HepG2 (cell line): ENCODE data around the gene MBL2. TPM values are rescaled to one million over a fixed set of nuclear protein-coding genes. Genes with fewer than 3 reads are reported as not detected.
A peak's percentile ranks its signal among the peaks of the same experiment; 100 is the strongest.

ENCODE experiments used
- ATAD3A ChIP-seq: sonication (generic); formaldehyde crosslinking; IDR thresholded peaks from 2 replicates; pipeline ENCODE4 v1.4.0; 2020; ENCODE audit warnings: missing genetic modification reagents
- ATF1 ChIP-seq: IDR thresholded peaks from 2 replicates; pipeline ENCODE4 v1.6.1; 2016; ENCODE audit warnings: mild to moderate bottlenecking, control low read depth
- BCLAF1 ChIP-seq: fragments of 450-650 bp; IDR thresholded peaks from 2 replicates; pipeline ENCODE4 v1.6.1; 2017; ENCODE audit warnings: mild to moderate bottlenecking
- FOXC1 ChIP-seq: sonication (generic); formaldehyde crosslinking; IDR thresholded peaks from 2 replicates; pipeline ENCODE4 v1.8.0; 2022; ENCODE audit warnings: mild to moderate bottlenecking, missing genetic modification reagents, borderline replicate concordance
- GATAD1 ChIP-seq: IDR thresholded peaks from 2 replicates; pipeline ENCODE4 v1.6.1; 2016; ENCODE audit warnings: missing genetic modification reagents, missing compliant biosample characterization
- NCOR1 ChIP-seq: fragments of 200-600 bp; sonication (generic); IDR thresholded peaks from 2 replicates; pipeline ENCODE4 v1.7.0; 2017; ENCODE audit warnings: antibody characterized with exemption, low read length, borderline replicate concordance
- NR2F2 ChIP-seq: IDR thresholded peaks from 2 replicates; pipeline ENCODE4 v1.6.1; 2012; ENCODE audit warnings: low read depth, inconsistent platforms, borderline replicate concordance
- NRL ChIP-seq: sonication (generic); formaldehyde crosslinking; IDR thresholded peaks from 2 replicates; pipeline ENCODE4 v1.5.0; 2020; ENCODE audit warnings: missing genetic modification reagents, mild to moderate bottlenecking, moderate library complexity, borderline replicate concordance
- SMC3 ChIP-seq: IDR thresholded peaks from 2 replicates; pipeline ENCODE4 v1.6.1; 2011; ENCODE audit warnings: low read length, improper control_type of control experiment
- ZFP36 ChIP-seq: fragments of 150-350 bp; IDR thresholded peaks from 2 replicates; pipeline ENCODE4 v1.6.1; 2018; ENCODE audit warnings: borderline replicate concordance, low read length, low read depth; ENCODE audit not compliant: partially characterized antibody
- ZNF235 ChIP-seq: sonication (generic); formaldehyde crosslinking; IDR thresholded peaks from 2 replicates; pipeline ENCODE4 v1.8.1; 2023; ENCODE audit warnings: mild to moderate bottlenecking, missing genetic modification reagents, borderline replicate concordance
- ZNF558 ChIP-seq: sonication (generic); formaldehyde crosslinking; IDR thresholded peaks from 2 replicates; pipeline ENCODE4 v1.9.0; 2022; ENCODE audit warnings: mild to moderate bottlenecking, missing genetic modification reagents, borderline replicate concordance
- ZNF577 ChIP-seq: sonication (generic); formaldehyde crosslinking; IDR thresholded peaks from 2 replicates; pipeline ENCODE4 v1.4.0; 2020; ENCODE audit warnings: mild to moderate bottlenecking, low read depth, missing genetic modification reagents, borderline replicate concordance
- ZNF614 ChIP-seq: IDR thresholded peaks from 2 replicates; pipeline ENCODE4 v1.6.1; 2018; ENCODE audit warnings: missing biosample characterization, missing genetic modification reagents, inconsistent platforms, borderline replicate concordance
- ZXDC ChIP-seq: sonication (generic); formaldehyde crosslinking; IDR thresholded peaks from 2 replicates; pipeline ENCODE4 v1.5.0; 2020; ENCODE audit warnings: mild to moderate bottlenecking, missing genetic modification reagents
- polyA plus RNA-seq, 8 experiments: library from polyadenylated mRNA; depleted of rRNA in 3 of 8; stranded (reverse) in 7 of 8; unstranded in 1 of 8; fragments of >200 nt; fragmentation: Illumina TruSeq in 4 of 8; extraction: Trizol in 4 of 8; gene quantifications; 2 replicates each; pipeline versions ENCODE4 v1.2.1 to v1.2.3, GENCODE V29; 2011 to 2016; ENCODE audit warnings: low read depth in 4 of 8, missing spikeins in 1 of 8, mixed read lengths in 1 of 8; ENCODE audit not compliant: insufficient read depth in 1 of 8
- total RNA-seq, 5 experiments: library from RNA; depleted of rRNA; stranded (reverse); fragments of >200 nt; fragmentation: Illumina TruSeq; extraction: Trizol; gene quantifications; 2 replicates each; pipeline ENCODE4 v1.2.3, GENCODE V29; 2016; ENCODE audit warnings: low read depth in 1 of 5
- TF ChIP-seq, protein P1 (sequence below): sonication (generic); formaldehyde crosslinking; IDR thresholded peaks from 2 replicates; pipeline ENCODE4 v1.5.0; 2020; ENCODE audit warnings: mild to moderate bottlenecking, missing genetic modification reagents
- TF ChIP-seq, protein P2 (sequence below): sonication (generic); formaldehyde crosslinking; IDR thresholded peaks from 2 replicates; pipeline ENCODE4 v1.4.0; 2020; ENCODE audit warnings: missing genetic modification reagents

The MBL2 gene
- total and polyA plus RNA-seq, 2 of the 13 experiments (the other 11 are each of a cell fraction or from before 2014, with no cell fraction given), result 9.6 to 16.2 TPM

- TF ChIP-seq, protein P1, sequence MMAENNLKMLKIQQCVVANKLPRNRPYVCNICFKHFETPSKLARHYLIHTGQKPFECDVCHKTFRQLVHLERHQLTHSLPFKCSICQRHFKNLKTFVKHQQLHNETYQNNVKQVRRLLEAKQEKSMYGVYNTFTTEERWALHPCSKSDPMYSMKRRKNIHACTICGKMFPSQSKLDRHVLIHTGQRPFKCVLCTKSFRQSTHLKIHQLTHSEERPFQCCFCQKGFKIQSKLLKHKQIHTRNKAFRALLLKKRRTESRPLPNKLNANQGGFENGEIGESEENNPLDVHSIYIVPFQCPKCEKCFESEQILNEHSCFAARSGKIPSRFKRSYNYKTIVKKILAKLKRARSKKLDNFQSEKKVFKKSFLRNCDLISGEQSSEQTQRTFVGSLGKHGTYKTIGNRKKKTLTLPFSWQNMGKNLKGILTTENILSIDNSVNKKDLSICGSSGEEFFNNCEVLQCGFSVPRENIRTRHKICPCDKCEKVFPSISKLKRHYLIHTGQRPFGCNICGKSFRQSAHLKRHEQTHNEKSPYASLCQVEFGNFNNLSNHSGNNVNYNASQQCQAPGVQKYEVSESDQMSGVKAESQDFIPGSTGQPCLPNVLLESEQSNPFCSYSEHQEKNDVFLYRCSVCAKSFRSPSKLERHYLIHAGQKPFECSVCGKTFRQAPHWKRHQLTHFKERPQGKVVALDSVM, result no peak
- TF ChIP-seq FOXC1 (CRISPR knock-in tag) (peak; percentile 20; the same call in 1 of the 2 replicates), NCOR1 (no peak), SMC3 (peak; percentile 100), ZNF558 (no peak), ZFP36 (no peak), NRL (CRISPR knock-in tag) (no peak), BCLAF1 (no peak), ZNF614 (CRISPR knock-in tag) (0 out of 2 replicates have a peak, but pooled peaks have one; percentile 52), ZNF577 (CRISPR knock-in tag) (no peak), ATAD3A (no peak), ZNF235 (CRISPR knock-in tag) (no peak), GATAD1 (no peak), ATF1 (CRISPR knock-in tag) (no peak), NR2F2 (no peak), ZXDC (CRISPR knock-in tag) (no peak)
- TF ChIP-seq, protein P2, sequence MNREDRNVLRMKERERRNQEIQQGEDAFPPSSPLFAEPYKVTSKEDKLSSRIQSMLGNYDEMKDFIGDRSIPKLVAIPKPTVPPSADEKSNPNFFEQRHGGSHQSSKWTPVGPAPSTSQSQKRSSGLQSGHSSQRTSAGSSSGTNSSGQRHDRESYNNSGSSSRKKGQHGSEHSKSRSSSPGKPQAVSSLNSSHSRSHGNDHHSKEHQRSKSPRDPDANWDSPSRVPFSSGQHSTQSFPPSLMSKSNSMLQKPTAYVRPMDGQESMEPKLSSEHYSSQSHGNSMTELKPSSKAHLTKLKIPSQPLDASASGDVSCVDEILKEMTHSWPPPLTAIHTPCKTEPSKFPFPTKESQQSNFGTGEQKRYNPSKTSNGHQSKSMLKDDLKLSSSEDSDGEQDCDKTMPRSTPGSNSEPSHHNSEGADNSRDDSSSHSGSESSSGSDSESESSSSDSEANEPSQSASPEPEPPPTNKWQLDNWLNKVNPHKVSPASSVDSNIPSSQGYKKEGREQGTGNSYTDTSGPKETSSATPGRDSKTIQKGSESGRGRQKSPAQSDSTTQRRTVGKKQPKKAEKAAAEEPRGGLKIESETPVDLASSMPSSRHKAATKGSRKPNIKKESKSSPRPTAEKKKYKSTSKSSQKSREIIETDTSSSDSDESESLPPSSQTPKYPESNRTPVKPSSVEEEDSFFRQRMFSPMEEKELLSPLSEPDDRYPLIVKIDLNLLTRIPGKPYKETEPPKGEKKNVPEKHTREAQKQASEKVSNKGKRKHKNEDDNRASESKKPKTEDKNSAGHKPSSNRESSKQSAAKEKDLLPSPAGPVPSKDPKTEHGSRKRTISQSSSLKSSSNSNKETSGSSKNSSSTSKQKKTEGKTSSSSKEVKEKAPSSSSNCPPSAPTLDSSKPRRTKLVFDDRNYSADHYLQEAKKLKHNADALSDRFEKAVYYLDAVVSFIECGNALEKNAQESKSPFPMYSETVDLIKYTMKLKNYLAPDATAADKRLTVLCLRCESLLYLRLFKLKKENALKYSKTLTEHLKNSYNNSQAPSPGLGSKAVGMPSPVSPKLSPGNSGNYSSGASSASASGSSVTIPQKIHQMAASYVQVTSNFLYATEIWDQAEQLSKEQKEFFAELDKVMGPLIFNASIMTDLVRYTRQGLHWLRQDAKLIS (CRISPR knock-in tag), result no peak
Measured at GRCh38 chr10:52779541-52780390, 7.2 kb upstream of the MBL2 start (continued).
